K562 (cell line): ENCODE measurements around the gene SLC19A3. TPM values are rescaled to one million over a fixed set of nuclear protein-coding genes. Genes with fewer than 3 reads are reported as not detected.

Experiments
- ARNT ChIP-seq, 2 experiments: fragments of 450-650 bp; IDR thresholded peaks; 2 replicates each; pipeline ENCODE4 v1.6.1; 2016; ENCODE audit warnings: mild to moderate bottlenecking in 1 of 2
- BCOR ChIP-seq: fragments of 450-650 bp; IDR thresholded peaks from 2 replicates; pipeline ENCODE4 v1.6.1; 2016
- CTCF ChIP-seq, 3 experiments: IDR thresholded peaks in 2 of 3; conservative IDR thresholded peaks in 1 of 3; 2 replicates each; pipeline ENCODE4 v1.5.1; 2011 to 2012; ENCODE audit warnings: low read length in 3 of 3, mild to moderate bottlenecking in 3 of 3, control low read depth in 2 of 3, improper control_type of control experiment in 1 of 3, inconsistent platforms in 1 of 3, low read depth in 1 of 3, mixed read lengths in 1 of 3, moderate library complexity in 1 of 3; ENCODE audit not compliant: insufficient read depth in 2 of 3
- E2F8 ChIP-seq: fragments of 450-650 bp; IDR thresholded peaks from 2 replicates; pipeline ENCODE4 v1.7.1; 2018; ENCODE audit warnings: mild to moderate bottlenecking, low read depth; ENCODE audit not compliant: partially characterized antibody
- KHSRP ChIP-seq: fragments of 450-650 bp; IDR thresholded peaks from 2 replicates; pipeline ENCODE4 v1.6.1; 2017
- KLF13 ChIP-seq: fragments of 450-650 bp; IDR thresholded peaks from 2 replicates; pipeline ENCODE4 v1.6.1; 2016; ENCODE audit warnings: missing genetic modification characterization, low read depth, mild to moderate bottlenecking, missing compliant biosample characterization, moderate library complexity, borderline replicate concordance
- MBD2 ChIP-seq: sonication (generic); IDR thresholded peaks from 2 replicates; pipeline ENCODE4 v1.6.1; 2016; ENCODE audit warnings: low read depth, borderline replicate concordance
- PHF20 ChIP-seq: fragments of 450-650 bp; IDR thresholded peaks from 2 replicates; pipeline ENCODE4 v1.6.1; 2018; ENCODE audit not compliant: partially characterized antibody
- RAD21 ChIP-seq, 2 experiments: fragments of 250-450 bp in 1 of 2; fragments of 450-650 bp in 1 of 2; sonication (Bioruptor Pico) in 1 of 2; formaldehyde crosslinking in 1 of 2; IDR thresholded peaks in 1 of 2; conservative IDR thresholded peaks in 1 of 2; 2 replicates each; pipeline versions ENCODE4 v1.4.0 to v1.8.0; 2020 to 2022; ENCODE audit warnings: mild to moderate bottlenecking in 2 of 2, moderate library complexity in 1 of 2
- SIN3A ChIP-seq, 2 experiments: fragments of 150-350 bp in 1 of 2; IDR thresholded peaks; 2 replicates each; pipeline ENCODE4 v1.6.1; 2011 to 2016; ENCODE audit warnings: borderline replicate concordance in 2 of 2, low read depth in 2 of 2, low read length in 2 of 2, mild to moderate bottlenecking in 2 of 2, moderate library complexity in 2 of 2; ENCODE audit not compliant: control insufficient read depth in 1 of 2
- SMARCE1 ChIP-seq: fragments of 450-650 bp; IDR thresholded peaks from 2 replicates; pipeline ENCODE4 v1.7.1; 2016; ENCODE audit warnings: mild to moderate bottlenecking
- SMC3 ChIP-seq: conservative IDR thresholded peaks from 2 replicates; pipeline ENCODE4 v1.6.1; 2011; ENCODE audit warnings: low read depth, low read length, improper control_type of control experiment; ENCODE audit not compliant: insufficient read depth
- TFAP4 ChIP-seq: sonication (generic); formaldehyde crosslinking; IDR thresholded peaks from 2 replicates; pipeline ENCODE4 v1.8.0; 2022; ENCODE audit warnings: missing genetic modification reagents, mild to moderate bottlenecking, moderate library complexity, borderline replicate concordance
- YY1 ChIP-seq, 3 experiments: IDR thresholded peaks; 2 replicates each; pipeline ENCODE4 v1.6.1; 2011; ENCODE audit warnings: low read length in 2 of 3, mild to moderate bottlenecking in 2 of 3, moderate library complexity in 2 of 3, borderline replicate concordance in 1 of 3, control low read depth in 1 of 3, low read depth in 1 of 3; ENCODE audit not compliant: insufficient read depth in 3 of 3, insufficient replicate concordance in 2 of 3, control insufficient read depth in 1 of 3, insufficient read length in 1 of 3; ENCODE audit errors: extremely low read depth in 1 of 3
- ZFP36 ChIP-seq: fragments of 150-350 bp; IDR thresholded peaks from 2 replicates; pipeline ENCODE4 v1.6.1; 2018; ENCODE audit warnings: low read length, low read depth; ENCODE audit not compliant: partially characterized antibody
- ZNF146 ChIP-seq: IDR thresholded peaks from one replicate; pipeline ENCODE4 v1.6.1; 2018; ENCODE audit warnings: missing compliant biosample characterization; ENCODE audit not compliant: unreplicated experiment
- ZNF224 ChIP-seq: sonication (generic); formaldehyde crosslinking; IDR thresholded peaks from 2 replicates; pipeline ENCODE4 v1.8.0; 2022; ENCODE audit warnings: mild to moderate bottlenecking, missing genetic modification reagents
- ZNF354B ChIP-seq: fragments of 250-450 bp; sonication (Bioruptor Pico); IDR thresholded peaks from 2 replicates; pipeline ENCODE4 v1.4.0; 2020
- ZNF583 ChIP-seq: fragments of 250-450 bp; sonication (Bioruptor Pico); IDR thresholded peaks from 2 replicates; pipeline ENCODE4 v1.4.0; 2020
- ZNF644 ChIP-seq: fragments of 200-800 bp; sonication (Bioruptor generic); IDR thresholded peaks from 2 replicates; pipeline ENCODE4 v1.6.1; 2016; ENCODE audit warnings: low read depth, missing genetic modification characterization, missing compliant biosample characterization
- ZNF740 ChIP-seq, 3 experiments: fragments of 200-800 bp in 1 of 3; sonication (Bioruptor generic) in 1 of 3; sonication (generic) in 1 of 3; formaldehyde crosslinking in 1 of 3; IDR thresholded peaks; 2 replicates each; pipeline versions ENCODE4 v1.6.1 to v1.8.0; 2016 to 2022; ENCODE audit warnings: mild to moderate bottlenecking in 2 of 3, missing compliant biosample characterization in 2 of 3, missing genetic modification characterization in 2 of 3, missing genetic modification reagents in 1 of 3
- polyA plus RNA-seq, 8 experiments: library from polyadenylated mRNA; depleted of rRNA in 4 of 8; stranded (reverse) in 5 of 8; unstranded in 3 of 8; fragments of >200 nt; fragmentation: Nextera tagmentation in 2 of 8; fragmentation: Illumina TruSeq in 1 of 8; extraction: Ambion mirVana in 2 of 8; extraction: Trizol in 1 of 8; gene quantifications; 2 replicates each; pipeline versions ENCODE4 v1.2.1 to v1.2.3, GENCODE V29; 2011 to 2014; ENCODE audit warnings: inconsistent platforms in 1 of 8, missing spikeins in 1 of 8
- total RNA-seq, 7 experiments: library from RNA; depleted of rRNA in 6 of 7; stranded (reverse); fragments of >200 nt in 6 of 7; fragmentation: Illumina TruSeq in 2 of 7; extraction: Trizol in 2 of 7; gene quantifications; 2 replicates each; pipeline versions ENCODE4 v1.2.1 to v1.2.3, GENCODE V29; 2011 to 2021; ENCODE audit warnings: low replicate concordance in 1 of 7

The SLC19A3 gene
- total and polyA plus RNA-seq, 9 of the 15 experiments (the other 6 are each of a cell fraction or from before 2014, with no cell fraction given) = not detected

- TF ChIP-seq BCOR (no peak), CTCF (IDR thresholded peaks at IDR 0.05 in 2 of 3, conservative IDR thresholded peaks at IDR 0.05 in 1 of 3; ENCODE audit: insufficient read depth in 2 of 3, low read depth in 1 of 3, low read length in 3 of 3) (peak; percentile 62 to 75 (median 66)), SIN3A (IDR thresholded peaks at IDR 0.05; ENCODE audit: borderline replicate concordance in 2 of 2, control insufficient read depth in 1 of 2, low read depth in 2 of 2, low read length in 2 of 2) (no peak), E2F8 (no peak), ZNF740 (CRISPR knock-in tag; IDR thresholded peaks at IDR 0.05) (no peak), ZNF740 (tag; IDR thresholded peaks at IDR 0.05) (no peak), ZNF224 (no peak), SMARCE1 (no peak), PHF20 (no peak), KLF13 (no peak), MBD2 (no peak), ZNF354B (CRISPR knock-in tag) (no peak), SMC3 (peak; percentile 69), ZNF644 (no peak), TFAP4 (CRISPR knock-in tag) (0 out of 2 replicates have a peak, but pooled peaks have one; percentile 27), ARNT (IDR thresholded peaks at IDR 0.05) (no peak), ZFP36 (no peak), ZNF583 (CRISPR knock-in tag) (no peak), YY1 (IDR thresholded peaks at IDR 0.05; ENCODE audit: borderline replicate concordance in 1 of 3, control insufficient read depth in 1 of 3, extremely low read depth in 1 of 3, insufficient read depth in 3 of 3, insufficient read length in 1 of 3, insufficient replicate concordance in 2 of 3, low read depth in 1 of 3, low read length in 2 of 3) (peak in 1 of 3 experiments; percentile 12), RAD21 (CRISPR knock-in tag; conservative IDR thresholded peaks at IDR 0.05 in 1 of 2, IDR thresholded peaks at IDR 0.05 in 1 of 2) (peak; percentile 80 to 82), ZNF146 (no peak), KHSRP (no peak)
Measured at GRCh38 chr2:227766373-227766883, 48.6 kb upstream of the SLC19A3 start (continued).
